Suprapubic skin (tissue), 4 donors: ENCODE measurements around the gene PRR11. TPM values are rescaled to one million over a fixed set of nuclear protein-coding genes. Genes with fewer than 3 reads are reported as not detected.
A peak's percentile ranks its signal among the peaks of the same experiment; 100 is the strongest.
"Not testable (repeated sequence)": the region's sequence is repeated elsewhere in the genome, so short reads cannot be mapped to it uniquely, and the experiment has no call there.

Experiments used
- DNase-seq, 2 donors: peaks; one replicate each; pipeline ENCODE4 v3.0.0-alpha.2; 2019; ENCODE audit warnings: low spot score in 2 of 2
- H3K27ac ChIP-seq: fragments of 200-600 bp; sonication (generic); one replicate; pipeline ENCODE4 v1.5.1; 2019
- H3K27me3 ChIP-seq: fragments of 200-600 bp; sonication (generic); one replicate; pipeline ENCODE4 v1.5.1; 2019
- H3K36me3 ChIP-seq: fragments of 200-600 bp; sonication (generic); one replicate; pipeline ENCODE4 v1.5.1; 2019
- H3K4me1 ChIP-seq: fragments of 200-600 bp; sonication (generic); one replicate; pipeline ENCODE4 v1.5.1; 2019
- H3K4me3 ChIP-seq: fragments of 200-600 bp; sonication (generic); one replicate; pipeline ENCODE4 v1.5.1; 2019; ENCODE audit warnings: mild to moderate bottlenecking
- H3K9me3 ChIP-seq: fragments of 200-600 bp; sonication (generic); one replicate; pipeline ENCODE4 v1.5.1; 2019
- EP300 ChIP-seq: sonication (generic); formaldehyde crosslinking; IDR thresholded peaks from one replicate; pipeline ENCODE4 v1.6.1; 2017; ENCODE audit warnings: antibody characterized with exemption
- POLR2A ChIP-seq, 2 donors: fragments of 450-650 bp; IDR thresholded peaks; one replicate each; pipeline ENCODE4 v1.6.1; 2017; ENCODE audit warnings: antibody characterized with exemption in 2 of 2, mild to moderate bottlenecking in 2 of 2, moderate library complexity in 2 of 2
- POLR2AphosphoS5 ChIP-seq, 3 donors: sonication (generic); formaldehyde crosslinking; IDR thresholded peaks; one replicate each; pipeline ENCODE4 v1.6.1; 2017; ENCODE audit warnings: antibody characterized with exemption in 3 of 3
- WGBS: methylation state at CpG from one replicate; pipeline ENCODE4 v1.1.5; 2018; 5-methylcytosine and 5-hydroxymethylcytosine counted together
- total RNA-seq, 4 donors: library from RNA; depleted of rRNA; stranded (reverse); fragments of >200 nt; gene quantifications; one replicate each; pipeline ENCODE4 v1.1.0, GENCODE V29; 2016
- TF ChIP-seq, protein P1 (sequence below), 2 donors: fragments of 200-600 bp in 1 of 2; fragments of 450-650 bp in 1 of 2; sonication (generic) in 1 of 2; IDR thresholded peaks; one replicate each; pipeline ENCODE4 v1.5.1; 2016 to 2019; ENCODE audit warnings: antibody characterized with exemption in 2 of 2, mild to moderate bottlenecking in 1 of 2, moderate library complexity in 1 of 2

Gene PRR11
- total RNA-seq, 4 donors from 2014 or later: 2.8 to 7.0 (median 4.4) TPM

GRCh38 chr17:59219992-59220327 lies 64.4 kb downstream of the PRR11 start:
- no peak for DNase-seq
- Histone ChIP-seq H3K36me3 (no peaks in the 10 kb centered on the region), H3K9me3 (no peaks in the 10 kb centered on the region), H3K27ac (no peak overlapping the region), H3K4me3 (peak overlapping the region; percentile 88), H3K4me1 (peaks cover 10% of the 10 kb centered on the region), H3K27me3 (no peaks in the 10 kb centered on the region)
- WGBS: 21% methylated on average over 7 of the region's 7 CpGs
- no peak for TF ChIP-seq POLR2AphosphoS5 (IDR thresholded peaks at IDR 0.05)
- TF ChIP-seq POLR2A (IDR thresholded peaks at IDR 0.05): no peak
- TF ChIP-seq, protein P1, sequence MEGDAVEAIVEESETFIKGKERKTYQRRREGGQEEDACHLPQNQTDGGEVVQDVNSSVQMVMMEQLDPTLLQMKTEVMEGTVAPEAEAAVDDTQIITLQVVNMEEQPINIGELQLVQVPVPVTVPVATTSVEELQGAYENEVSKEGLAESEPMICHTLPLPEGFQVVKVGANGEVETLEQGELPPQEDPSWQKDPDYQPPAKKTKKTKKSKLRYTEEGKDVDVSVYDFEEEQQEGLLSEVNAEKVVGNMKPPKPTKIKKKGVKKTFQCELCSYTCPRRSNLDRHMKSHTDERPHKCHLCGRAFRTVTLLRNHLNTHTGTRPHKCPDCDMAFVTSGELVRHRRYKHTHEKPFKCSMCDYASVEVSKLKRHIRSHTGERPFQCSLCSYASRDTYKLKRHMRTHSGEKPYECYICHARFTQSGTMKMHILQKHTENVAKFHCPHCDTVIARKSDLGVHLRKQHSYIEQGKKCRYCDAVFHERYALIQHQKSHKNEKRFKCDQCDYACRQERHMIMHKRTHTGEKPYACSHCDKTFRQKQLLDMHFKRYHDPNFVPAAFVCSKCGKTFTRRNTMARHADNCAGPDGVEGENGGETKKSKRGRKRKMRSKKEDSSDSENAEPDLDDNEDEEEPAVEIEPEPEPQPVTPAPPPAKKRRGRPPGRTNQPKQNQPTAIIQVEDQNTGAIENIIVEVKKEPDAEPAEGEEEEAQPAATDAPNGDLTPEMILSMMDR (IDR thresholded peaks at IDR 0.05): no peak
- no peak for TF ChIP-seq EP300

- WGBS: 0% methylated on average over 43 of the region's 60 CpGs
- DNase-seq: peak; percentile 96
These were observed 65.0 kb downstream of the PRR11 start, which contains the start of gene GDPD1 for GRCh38 chr17:59220328-59221158. Gene GDPD1 (plus strand): TSS chr17:59220511. CDS start chr17:59220610, 99 bp downstream.

GRCh38 chr17:59221159-59221847 lies 65.8 kb downstream of the PRR11 start:
- Histone ChIP-seq H3K36me3 (no peaks in the 10 kb centered on the region), H3K4me1 (peaks cover 10% of the 10 kb centered on the region), H3K9me3 (no peaks in the 10 kb centered on the region), H3K4me3 (peak overlapping the region; percentile 88), H3K27ac (no peak overlapping the region), H3K27me3 (no peaks in the 10 kb centered on the region)
- no peak for TF ChIP-seq EP300
- no peak for TF ChIP-seq POLR2AphosphoS5 (IDR thresholded peaks at IDR 0.05)
- no peak for TF ChIP-seq POLR2A (IDR thresholded peaks at IDR 0.05)
- TF ChIP-seq, protein P1 (IDR thresholded peaks at IDR 0.05): no peak
- no peak for DNase-seq
- WGBS: 9% methylated on average over 17 of the region's 17 CpGs

More at GRCh38 chr17:59220328-59221158, 65.0 kb downstream of the PRR11 start, which contains the start of gene GDPD1:
- TF ChIP-seq, protein P1 (IDR thresholded peaks at IDR 0.05): peak; percentile 58 to 79
- TF ChIP-seq POLR2AphosphoS5 (IDR thresholded peaks at IDR 0.05): no peak
- Histone ChIP-seq H3K4me3 (peak within 1 kb of the TSS; percentile 88), H3K36me3 (no peaks in the 10 kb centered on the region), H3K4me1 (peaks cover 10% of the 10 kb centered on the region), H3K27me3 (no peaks in the 10 kb centered on the region), H3K9me3 (no peaks in the 10 kb centered on the region), H3K27ac (peak within 1 kb of the TSS; percentile 61)

DNA sequence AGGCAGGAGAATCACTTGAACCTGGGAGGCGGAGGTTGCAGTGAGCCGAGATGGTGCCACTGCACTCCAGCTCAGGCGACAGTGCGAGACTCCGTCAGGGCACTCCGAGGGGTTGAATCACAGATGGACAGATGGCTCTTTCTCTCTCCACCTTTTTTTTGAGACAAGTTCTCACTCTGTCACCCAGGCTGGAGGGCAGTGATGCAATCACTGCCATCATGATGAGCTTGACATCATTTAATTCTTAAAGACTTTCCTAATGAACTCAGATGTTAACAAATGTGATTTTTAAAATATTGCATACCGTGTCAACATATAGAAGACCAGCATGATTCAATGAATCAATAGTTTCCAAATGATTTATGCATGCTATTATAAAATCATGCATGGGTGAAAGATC lies 68.3 kb downstream of the PRR11 start:
- no peaks in the 10 kb centered on the region for H3K9me3 ChIP-seq
- DNase-seq: no peak
- WGBS: 95% methylated on average over 7 of the region's 7 CpGs
- no peak overlapping the region for H3K27ac ChIP-seq
- no peak for TF ChIP-seq POLR2AphosphoS5 (IDR thresholded peaks at IDR 0.05)
- TF ChIP-seq EP300: no peak
- TF ChIP-seq, protein P1 (IDR thresholded peaks at IDR 0.05): no peak
- TF ChIP-seq POLR2A (IDR thresholded peaks at IDR 0.05): no peak
- no peaks in the 10 kb centered on the region for H3K27me3 ChIP-seq
- H3K4me3 ChIP-seq: no peak overlapping the region
- H3K36me3 ChIP-seq: no peaks in the 10 kb centered on the region
- H3K4me1 ChIP-seq: peaks cover 10% of the 10 kb centered on the region

- not testable (repeated sequence) for H3K9me3 ChIP-seq, H3K27me3 ChIP-seq, H3K27ac ChIP-seq, DNase-seq, H3K36me3 ChIP-seq, H3K4me1 ChIP-seq, H3K4me3 ChIP-seq
- 75% methylated on average over 1 of the region's 1 CpG for WGBS
These were observed 73.0 kb downstream of the PRR11 start for GRCh38 chr17:59228588-59228987.
